ENCODE measurements around the gene MYMX. TPM values are rescaled to one million over a fixed set of nuclear protein-coding genes. Genes with fewer than 3 reads are reported as not detected.

MYMX gene
- total RNA-seq, 1 donor from 2014 or later, result not detected

DNA sequence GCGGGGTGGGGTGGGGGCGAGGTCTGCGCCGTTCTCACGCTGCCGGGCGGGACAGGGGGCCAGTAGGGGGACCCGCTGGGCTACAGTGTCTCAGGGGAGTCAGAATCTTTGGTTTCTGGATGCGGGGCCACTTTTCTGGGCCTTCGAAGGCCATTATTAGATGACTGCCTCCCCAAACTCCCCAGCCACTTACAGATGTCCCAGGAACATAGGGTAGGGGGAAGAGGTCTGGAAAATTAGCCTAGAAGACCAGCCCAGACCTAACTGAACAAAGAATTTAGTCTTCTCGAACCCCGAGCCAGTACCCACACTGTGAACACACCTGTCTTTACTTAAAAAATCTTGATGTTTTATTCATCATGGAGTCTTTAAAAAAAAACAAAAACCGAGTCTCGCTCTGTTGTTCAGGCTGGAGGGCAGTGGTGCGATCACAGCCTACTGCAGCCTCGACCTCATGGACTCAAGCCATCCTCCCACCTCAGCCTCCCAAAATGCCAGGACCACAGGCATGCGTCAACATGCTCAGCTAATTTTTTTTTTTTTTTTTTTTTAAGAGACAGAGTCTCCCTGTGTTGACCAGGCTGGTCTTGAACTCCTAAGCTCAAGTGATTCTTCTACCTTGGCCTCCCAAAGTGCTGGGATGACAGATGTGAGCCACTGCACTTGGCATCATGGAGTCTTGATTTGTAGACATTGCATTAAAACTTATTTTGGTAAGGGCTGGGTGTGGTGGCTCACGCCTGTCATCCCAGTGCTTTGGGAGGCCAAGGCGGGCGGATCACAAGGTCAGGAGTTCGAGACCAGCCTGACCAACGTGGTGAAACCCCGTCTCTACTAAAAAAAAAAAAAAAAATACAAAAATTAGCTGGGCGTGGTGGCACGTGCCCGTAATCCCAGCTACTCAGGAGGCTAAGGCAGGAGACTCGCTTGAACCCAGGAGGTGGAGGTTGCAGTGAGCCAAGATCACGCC is 3.4 kb downstream of the MYMX start:
- TF ChIP-seq, protein P1, sequence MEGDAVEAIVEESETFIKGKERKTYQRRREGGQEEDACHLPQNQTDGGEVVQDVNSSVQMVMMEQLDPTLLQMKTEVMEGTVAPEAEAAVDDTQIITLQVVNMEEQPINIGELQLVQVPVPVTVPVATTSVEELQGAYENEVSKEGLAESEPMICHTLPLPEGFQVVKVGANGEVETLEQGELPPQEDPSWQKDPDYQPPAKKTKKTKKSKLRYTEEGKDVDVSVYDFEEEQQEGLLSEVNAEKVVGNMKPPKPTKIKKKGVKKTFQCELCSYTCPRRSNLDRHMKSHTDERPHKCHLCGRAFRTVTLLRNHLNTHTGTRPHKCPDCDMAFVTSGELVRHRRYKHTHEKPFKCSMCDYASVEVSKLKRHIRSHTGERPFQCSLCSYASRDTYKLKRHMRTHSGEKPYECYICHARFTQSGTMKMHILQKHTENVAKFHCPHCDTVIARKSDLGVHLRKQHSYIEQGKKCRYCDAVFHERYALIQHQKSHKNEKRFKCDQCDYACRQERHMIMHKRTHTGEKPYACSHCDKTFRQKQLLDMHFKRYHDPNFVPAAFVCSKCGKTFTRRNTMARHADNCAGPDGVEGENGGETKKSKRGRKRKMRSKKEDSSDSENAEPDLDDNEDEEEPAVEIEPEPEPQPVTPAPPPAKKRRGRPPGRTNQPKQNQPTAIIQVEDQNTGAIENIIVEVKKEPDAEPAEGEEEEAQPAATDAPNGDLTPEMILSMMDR (IDR thresholded peaks at IDR 0.05), result no peak
- TF ChIP-seq POLR2AphosphoS5 (IDR thresholded peaks at IDR 0.05; ENCODE audit: insufficient read depth in 1 of 2, low read depth in 1 of 2) (no peak), POLR2A (IDR thresholded peaks at IDR 0.05) (no peak)
- intact Hi-C loops (cut with DNase I), result no loop called here
- no peaks in the 10 kb centered on the region for H3K36me3 ChIP-seq
- H3K27me3 ChIP-seq, result no peaks in the 10 kb centered on the region
- no peak for DNase-seq (ENCODE audit: extremely low spot score in 2 of 2)
- no peaks in the 10 kb centered on the region for H3K9me3 ChIP-seq
- H3K27ac ChIP-seq, result peak overlapping the region; percentile 95
- H3K4me3 ChIP-seq, result peak overlapping the region; percentile 48 to 63
- H3K4me1 ChIP-seq, result peaks cover 79% of the 10 kb centered on the region

DNA sequence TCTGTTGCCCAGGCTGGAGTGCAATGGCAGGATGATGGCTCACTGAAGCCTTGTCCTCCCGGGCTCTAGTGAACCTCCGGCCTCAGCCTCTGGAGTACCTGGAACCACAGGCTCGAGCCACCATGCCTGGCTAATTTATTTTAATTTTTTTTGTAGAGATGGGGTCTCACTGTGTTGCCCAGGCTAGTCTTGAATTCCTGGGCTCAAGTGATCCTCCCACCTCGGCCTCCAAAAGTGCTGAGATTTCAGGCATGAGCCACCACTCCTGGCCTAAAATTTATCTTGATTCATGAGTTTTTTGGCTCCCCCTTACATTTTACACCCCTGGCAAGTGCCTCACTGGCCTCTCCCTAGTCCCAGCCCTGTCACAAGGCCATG is 4.2 kb downstream of the MYMX start:
- Histone ChIP-seq H3K27ac (peak overlapping the region; percentile 95), H3K4me1 (peaks cover 84% of the 10 kb centered on the region), H3K9me3 (no peaks in the 10 kb centered on the region), H3K4me3 (peak overlapping the region in 1 of 2 donors; percentile 74), H3K36me3 (no peaks in the 10 kb centered on the region), H3K27me3 (no peaks in the 10 kb centered on the region)
- no peak for DNase-seq (ENCODE audit: extremely low spot score in 2 of 2)
- intact Hi-C loops (cut with DNase I), result no loop called here
- no peak for TF ChIP-seq POLR2AphosphoS5 (IDR thresholded peaks at IDR 0.05; ENCODE audit: insufficient read depth in 1 of 2, low read depth in 1 of 2)
- TF ChIP-seq POLR2A (IDR thresholded peaks at IDR 0.05), result no peak
- TF ChIP-seq, protein P1 (IDR thresholded peaks at IDR 0.05), result no peak

DNA sequence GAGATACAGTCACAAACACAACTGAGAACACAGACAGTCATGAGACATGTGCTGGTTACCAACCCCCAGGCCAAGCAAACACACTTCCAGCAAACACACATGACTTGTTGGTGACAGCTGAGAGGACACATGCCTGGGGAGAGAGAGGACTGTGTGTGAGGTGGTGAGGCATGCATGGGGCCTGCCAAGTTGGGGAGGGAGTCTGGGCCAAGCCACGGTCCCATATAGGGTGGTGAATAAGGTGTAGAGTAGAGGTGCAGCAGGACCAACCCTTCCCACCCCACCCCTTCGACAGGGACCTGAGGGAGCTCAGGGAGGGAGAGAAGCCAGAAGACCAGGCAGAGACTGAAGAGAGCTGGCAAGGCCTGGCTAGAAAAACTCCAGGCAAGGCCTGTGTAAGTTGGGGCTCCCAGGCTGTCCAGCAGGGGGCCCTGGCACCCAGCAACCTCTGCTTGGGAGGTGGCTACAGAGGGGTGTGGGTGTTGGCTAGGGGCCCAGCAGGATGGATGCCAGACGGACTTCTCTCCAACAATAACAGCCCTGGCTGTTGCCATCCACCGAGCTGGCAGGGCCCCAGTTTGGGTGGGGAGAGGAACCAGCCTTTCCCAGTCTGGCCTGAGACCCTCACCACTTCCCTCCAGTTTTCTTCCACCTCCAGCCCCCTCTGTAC is 4.7 kb downstream of the MYMX start:
- DNase-seq (ENCODE audit: extremely low spot score in 2 of 2), result peak in 1 of 2 donors; percentile 95
- intact Hi-C loops (cut with DNase I), result no loop called here
- peaks cover 89% of the 10 kb centered on the region for H3K4me1 ChIP-seq

DNA sequence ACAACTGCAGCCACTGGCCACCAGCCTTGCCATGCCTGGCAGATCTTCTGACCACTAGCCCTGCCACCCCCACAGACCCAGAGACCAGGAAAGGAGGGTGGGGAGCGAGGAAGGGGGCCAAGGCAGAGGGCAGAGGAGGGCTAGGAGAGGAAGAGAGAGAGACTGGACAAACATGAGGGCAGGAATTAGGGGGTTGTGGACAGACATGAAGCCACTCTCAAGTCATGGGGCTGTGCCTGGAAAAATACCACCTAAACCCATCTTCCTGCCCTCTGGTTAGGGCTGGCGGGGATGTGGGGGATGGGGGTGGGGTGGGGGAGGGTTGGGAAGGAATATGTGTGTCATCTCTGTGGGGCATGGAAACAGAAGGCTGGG is 5.2 kb downstream of the MYMX start:
- H3K4me3 ChIP-seq, result peak overlapping the region; percentile 20 to 74
- no peak for DNase-seq (ENCODE audit: extremely low spot score in 2 of 2)
- H3K27ac ChIP-seq, result peak overlapping the region; percentile 95
- H3K36me3 ChIP-seq, result no peaks in the 10 kb centered on the region
- H3K9me3 ChIP-seq, result no peaks in the 10 kb centered on the region
- peaks cover 90% of the 10 kb centered on the region for H3K4me1 ChIP-seq
- no peaks in the 10 kb centered on the region for H3K27me3 ChIP-seq
- TF ChIP-seq POLR2AphosphoS5 (IDR thresholded peaks at IDR 0.05; ENCODE audit: insufficient read depth in 1 of 2, low read depth in 1 of 2) (no peak), POLR2A (IDR thresholded peaks at IDR 0.05) (no peak)
- TF ChIP-seq, protein P1 (IDR thresholded peaks at IDR 0.05), result no peak
- intact Hi-C loops (cut with DNase I), result no loop called here

More for the DNA sequence above, 4.7 kb downstream of the MYMX start:
- peak overlapping the region; percentile 95 for H3K27ac ChIP-seq
- TF ChIP-seq POLR2A (IDR thresholded peaks at IDR 0.05) (no peak), POLR2AphosphoS5 (IDR thresholded peaks at IDR 0.05; ENCODE audit: insufficient read depth in 1 of 2, low read depth in 1 of 2) (peak; percentile 70 to 80)
- TF ChIP-seq, protein P1 (IDR thresholded peaks at IDR 0.05), result peak; percentile 44 to 65 (median 52)
- no peaks in the 10 kb centered on the region for H3K27me3 ChIP-seq
- no peaks in the 10 kb centered on the region for H3K9me3 ChIP-seq
- peak overlapping the region; percentile 20 to 74 for H3K4me3 ChIP-seq
- H3K36me3 ChIP-seq, result no peaks in the 10 kb centered on the region
